Dedifferentiated amniotic fluid mesenchymal stem cell (primary cell): ENCODE data around the gene CTSW.
"Not testable (repeated sequence)": the region's sequence is repeated elsewhere in the genome, so short reads cannot be mapped to it uniquely, and the experiment has no call there.

Source experiments
- DNase-seq: peaks from one replicate; pipeline ENCODE4 v3.0.0-alpha.2; 2016; ENCODE audit errors: extremely low spot score

Gene CTSW

DNA sequence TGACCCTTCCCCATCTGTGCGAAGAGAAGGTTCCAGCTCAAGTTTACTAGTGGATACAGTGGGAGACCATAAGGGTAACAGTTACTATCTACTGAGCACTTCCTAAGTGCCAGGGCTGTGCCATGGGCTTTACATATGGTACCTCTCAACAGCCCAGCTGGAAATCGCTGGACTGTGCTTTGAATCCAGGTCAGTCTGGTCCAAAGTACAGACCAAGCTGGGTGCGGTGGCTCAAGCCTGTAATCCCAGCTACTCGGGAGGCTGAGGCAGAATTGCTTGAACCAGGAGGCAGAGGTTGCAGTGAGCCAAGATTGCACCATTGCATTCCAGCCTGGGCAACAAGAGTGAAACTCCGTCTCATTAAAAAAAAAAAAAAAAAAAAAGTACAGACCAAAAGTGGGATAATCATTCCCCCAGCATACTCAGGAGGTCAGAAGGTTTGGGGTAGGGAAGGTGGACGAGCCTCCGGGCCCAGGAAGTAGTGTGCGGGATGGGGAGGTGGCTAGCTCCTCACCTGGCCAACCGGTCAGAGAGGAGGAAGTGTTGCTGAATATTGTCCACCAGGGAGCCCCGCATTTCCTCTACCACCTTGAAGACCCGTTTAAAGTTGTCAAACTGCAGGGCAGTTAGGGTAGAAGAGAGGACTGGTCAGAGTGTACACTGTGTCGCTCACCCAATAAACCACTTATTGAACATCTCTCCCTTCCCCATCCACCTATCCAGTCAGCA, 6.3 kb downstream of the CTSW start:
- DNase-seq, result no peak

DNA sequence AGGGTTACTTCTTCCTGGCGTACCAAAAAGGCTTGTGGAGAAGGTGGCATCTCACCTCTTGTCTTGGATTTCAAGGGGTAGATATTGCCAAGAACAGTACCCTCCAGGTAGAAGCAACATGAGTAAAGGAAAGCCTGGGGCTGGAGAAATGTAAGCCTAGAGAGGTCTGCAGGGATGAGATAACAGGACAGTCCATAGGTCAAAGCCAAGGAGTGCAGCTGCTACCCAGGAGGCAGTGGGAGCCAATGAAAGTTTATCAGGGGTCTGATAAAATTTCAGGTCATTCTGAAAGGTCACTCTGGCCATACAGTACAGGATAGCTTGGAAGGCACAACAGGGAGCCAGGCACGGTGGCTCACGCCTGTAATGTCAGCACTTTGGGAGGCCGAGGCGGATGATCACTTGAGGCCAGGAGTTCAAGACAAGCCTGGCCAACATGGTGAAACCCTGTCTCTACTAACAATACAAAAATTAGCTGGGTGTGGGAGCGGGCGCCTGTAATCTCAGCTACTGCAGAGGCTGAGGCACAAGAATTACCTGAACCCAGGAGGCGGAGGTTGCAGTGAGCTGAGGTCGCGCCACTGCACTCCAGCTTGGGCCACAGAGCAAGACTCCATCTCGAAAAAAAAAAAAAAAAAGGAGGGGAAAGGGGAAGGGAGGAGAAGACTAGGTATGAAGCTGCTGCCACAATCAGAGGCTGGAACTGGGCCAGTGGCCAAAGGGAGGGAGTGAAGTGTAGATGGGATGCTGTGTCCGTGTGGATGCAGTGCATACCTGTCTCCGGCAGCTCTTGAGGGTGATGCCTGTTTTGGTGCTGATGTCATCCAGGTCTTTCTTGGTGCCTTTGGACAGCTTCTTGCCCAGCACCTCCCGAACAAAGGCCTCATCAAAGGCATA, 7.4 kb downstream of the CTSW start:
- DNase-seq, result no peak

DNA sequence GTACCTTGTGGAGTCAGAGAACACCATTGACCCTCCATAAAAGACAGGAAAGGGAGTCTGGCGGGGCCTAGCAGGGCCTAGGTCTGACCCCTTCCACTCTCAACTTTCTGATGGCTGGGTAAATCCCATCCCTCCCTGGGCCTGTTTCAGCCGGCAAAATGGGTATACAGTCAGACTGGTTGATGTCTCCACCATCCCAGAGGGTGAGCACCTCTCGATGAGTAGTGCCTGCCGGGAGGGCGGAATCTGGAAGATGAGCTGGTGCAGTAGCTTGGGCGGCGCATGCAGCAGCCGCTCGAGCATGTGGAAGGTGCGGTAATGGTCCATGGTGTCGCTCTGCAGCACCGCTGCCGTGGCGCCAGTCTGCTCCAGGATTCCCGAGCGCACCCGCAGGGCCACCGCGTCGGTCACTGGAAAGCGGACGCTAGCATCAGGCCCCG, 8.1 kb downstream of the CTSW start:
- DNase-seq, result no peak

DNA sequence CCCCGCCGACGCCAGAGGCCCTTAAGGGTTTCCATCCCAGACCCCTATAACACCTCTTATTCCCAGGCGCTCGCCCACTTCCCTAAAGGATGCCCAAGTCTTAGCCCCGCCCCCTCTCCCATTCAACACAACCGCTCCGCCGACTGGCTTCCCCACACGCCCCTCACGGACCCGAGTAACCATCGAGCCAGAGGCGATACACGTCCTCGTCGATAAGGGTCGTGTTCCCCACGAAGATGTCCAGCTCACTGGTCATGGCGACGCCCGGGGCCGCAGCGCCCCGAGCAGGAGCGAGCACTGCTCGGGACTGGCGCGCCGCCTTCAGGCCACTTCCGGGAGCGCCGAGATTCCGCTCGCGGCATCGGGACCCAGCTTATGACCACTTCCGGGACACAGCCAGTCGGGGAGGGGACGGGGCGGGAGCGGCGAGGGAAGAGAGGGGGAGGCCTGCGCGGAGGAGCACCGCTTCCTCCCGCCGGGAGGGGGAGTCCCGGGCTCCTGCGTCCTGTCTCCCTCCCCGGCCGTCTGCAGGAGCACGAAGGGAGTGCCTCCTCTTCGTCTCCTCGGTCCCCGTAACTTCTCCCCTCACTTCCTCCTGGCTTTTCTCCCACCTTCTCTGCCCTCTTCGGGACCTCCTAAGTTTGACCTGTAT, 8.7 kb downstream of the CTSW start, which contains the start of gene FIBP:
Gene FIBP (minus strand): TSS at position 309 of the 652 bp plus-strand sequence. CDS start 53 bp downstream, at position 256.
- peak; percentile 97 for DNase-seq

DNA sequence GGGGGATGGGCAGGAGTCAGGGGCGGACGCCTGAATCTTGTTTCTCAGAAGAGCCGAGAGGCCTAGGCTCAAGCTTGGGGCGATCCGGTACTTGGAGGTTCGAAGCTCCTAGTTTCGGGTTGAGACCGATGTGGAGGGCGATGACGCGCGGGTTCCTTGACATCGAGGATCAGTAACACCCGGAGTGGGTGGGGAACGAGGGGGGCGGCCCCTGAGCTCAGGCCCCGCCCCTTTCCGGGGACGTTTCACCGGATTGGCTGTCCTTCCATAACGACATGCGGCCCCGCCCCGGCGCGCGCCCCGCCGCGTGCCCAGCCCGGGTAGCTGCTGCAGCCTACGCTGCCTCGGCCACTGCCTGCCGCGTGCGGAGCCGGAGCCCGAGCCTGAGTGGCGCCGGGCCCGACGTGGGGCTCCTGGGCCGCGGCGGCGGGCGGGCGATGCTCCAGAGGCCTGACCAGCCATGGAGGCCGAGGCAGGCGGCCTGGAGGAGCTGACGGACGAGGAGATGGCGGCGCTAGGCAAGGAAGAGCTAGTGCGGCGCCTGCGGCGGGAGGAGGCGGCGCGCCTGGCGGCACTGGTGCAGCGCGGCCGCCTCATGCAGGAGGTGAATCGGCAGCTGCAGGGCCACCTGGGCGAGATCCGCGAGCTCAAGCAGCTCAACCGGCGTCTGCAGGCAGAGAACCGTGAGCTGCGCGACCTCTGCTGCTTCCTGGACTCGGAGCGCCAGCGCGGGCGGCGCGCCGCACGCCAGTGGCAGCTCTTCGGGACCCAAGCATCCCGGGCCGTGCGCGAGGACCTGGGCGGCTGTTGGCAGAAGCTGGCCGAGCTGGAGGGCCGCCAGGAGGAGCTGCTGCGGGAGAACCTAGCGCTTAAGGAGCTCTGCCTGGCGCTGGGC, 10.9 kb downstream of the CTSW start, which contains the start of gene CCDC85B:
Gene CCDC85B (plus strand): TSS at position 350 of the 895 bp plus-strand sequence. CDS start 111 bp downstream, at position 461.
- peak; percentile 95 for DNase-seq

DNA sequence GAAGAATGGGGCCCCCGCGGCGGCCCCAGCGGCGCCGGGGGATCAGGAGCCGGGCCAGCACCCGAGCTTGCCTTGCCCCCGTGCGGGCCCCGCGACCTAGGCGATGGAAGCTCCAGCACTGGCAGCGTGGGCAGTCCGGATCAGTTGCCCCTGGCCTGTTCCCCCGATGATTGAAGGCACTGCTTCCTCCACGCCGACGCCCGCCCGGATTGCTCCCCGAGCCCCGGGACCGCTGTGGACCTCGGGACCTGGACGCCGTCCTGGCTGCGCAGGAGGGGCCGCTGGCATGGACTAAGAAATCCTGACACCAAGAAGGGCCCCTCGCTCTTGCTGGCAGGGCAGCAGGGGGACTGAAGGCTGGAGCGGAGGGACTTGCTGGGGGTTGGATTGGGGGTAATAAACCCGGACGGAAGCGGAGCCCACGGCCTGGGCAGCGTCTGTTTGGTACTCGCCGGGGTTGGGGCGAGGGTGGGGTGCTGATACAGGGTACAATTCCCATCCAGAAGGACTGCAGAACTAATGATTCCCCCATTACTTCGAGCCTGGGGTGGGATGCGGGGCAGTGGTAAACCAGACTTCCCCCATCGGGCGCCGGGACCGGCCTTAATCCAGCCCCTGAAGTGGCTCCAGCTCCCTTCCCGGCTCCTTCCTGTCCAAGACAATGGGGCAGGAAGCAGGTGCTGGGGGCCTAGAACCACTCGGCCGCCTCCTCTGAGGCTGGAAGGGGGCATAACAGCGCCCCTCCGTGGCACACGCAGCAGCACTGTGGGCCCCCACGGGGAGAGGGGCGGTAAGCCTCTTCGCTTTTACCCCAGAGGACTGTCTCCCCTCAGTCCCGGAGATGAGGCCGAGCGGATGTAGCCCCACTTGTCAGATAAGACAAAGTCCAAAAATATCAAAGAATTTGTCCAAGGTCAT, 11.8 kb downstream of the CTSW start:
- DNase-seq, result no peak

DNA sequence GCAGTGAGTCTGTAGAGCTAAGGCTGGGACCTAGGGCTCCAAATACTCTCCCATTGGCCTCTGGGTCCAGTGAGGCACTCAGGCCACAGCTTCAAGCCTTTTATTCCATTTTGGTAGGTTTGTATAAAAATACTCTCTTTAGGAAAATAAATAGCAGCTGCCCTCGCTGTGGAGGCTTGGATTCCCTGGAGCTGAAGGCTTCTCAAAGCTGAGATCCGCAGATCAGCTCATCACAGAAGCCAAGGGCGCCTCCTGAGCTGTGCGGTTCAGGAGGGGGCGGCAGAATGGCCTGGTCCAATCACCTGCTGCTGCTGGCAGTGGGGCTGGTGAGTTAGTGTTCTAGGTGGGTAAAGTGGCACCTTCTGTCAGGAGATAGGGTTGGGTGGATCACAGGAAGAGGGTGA, 12.5 kb downstream of the CTSW start:
- DNase-seq, result not testable (repeated sequence)

DNA sequence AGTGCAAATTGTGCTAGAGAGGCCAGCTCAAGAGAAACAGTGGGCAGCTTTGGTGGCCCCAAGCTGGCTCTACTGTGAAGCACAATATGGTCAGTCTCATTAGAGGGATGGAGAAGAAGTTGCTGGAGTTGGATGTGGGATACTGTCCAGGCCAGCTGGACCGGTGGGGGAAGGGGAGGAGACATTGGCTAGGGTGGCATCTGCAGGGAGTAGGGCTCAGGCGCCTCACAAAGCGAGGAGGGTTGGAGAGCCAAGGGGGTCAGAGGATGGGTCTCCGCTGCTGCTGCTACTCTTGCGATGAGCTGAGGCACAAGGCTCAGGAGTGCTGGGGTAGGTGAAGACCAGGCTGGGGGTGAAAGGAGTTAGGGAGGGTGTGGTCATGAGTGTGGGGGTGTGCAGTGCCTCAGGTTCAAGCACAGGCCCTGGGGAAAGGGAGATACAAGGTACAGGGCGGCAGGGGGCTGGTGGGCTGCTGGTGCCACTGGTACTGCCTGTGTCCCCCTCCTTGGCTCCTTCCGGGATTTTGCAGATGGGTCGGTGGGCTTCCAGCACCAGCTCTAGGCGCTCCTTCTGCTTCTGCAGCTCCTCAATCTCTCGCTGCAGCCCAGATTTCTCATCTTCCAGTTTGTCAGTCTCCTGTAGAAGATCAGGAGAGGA, 13.2 kb downstream of the CTSW start:
- no peak for DNase-seq

DNA sequence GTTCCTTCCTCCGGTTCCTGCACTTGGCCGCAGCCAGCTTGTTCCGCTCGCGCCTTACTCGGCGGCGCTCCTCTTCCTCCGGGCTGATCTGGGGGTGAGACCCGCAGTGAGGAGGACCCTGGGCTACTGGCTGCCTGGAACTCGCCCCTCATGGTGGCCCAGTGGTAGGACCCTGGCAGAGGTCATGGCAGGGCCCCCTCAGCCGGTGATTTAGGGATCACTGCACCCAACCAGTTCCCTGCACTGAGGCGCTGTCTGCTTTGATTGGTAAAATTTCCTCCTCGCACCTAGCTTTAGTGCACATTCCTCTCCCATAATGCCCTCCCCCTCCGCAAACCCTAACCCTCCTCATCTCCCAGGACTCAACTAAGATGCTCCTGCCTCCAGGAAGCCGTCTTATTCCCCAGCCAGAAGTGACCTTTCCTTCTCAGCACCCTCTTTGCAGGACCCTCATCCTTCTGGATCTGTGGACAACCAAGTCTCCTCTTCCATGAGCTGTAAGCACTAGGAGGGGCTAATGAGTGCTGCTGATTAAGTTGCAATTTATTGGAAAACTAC, 14.5 kb downstream of the CTSW start:
- no peak for DNase-seq

DNA sequence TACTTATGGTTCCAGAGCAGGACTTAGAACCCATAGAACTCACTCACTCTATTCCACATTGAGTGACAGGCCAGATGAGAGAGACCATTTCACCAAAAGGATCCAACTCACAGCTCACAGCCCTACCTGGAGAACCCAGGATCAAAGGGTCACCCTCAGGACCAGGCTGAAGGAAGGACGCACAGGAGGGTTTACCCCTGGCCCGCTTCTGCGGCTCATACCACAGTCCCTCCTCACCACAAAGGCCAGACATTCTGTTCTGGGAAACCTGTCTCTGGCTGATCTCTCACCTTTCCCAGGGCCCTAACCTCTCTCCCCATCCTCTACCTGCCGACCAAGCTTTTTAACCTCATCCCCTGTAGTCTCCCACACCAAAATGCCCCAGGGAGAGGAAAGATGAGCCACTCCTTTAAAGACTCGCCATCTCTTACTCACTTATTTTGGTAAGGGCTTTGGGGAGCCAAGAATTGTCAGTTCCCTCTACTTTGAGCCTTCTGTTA, 15.9 kb downstream of the CTSW start:
- no peak for DNase-seq

DNA sequence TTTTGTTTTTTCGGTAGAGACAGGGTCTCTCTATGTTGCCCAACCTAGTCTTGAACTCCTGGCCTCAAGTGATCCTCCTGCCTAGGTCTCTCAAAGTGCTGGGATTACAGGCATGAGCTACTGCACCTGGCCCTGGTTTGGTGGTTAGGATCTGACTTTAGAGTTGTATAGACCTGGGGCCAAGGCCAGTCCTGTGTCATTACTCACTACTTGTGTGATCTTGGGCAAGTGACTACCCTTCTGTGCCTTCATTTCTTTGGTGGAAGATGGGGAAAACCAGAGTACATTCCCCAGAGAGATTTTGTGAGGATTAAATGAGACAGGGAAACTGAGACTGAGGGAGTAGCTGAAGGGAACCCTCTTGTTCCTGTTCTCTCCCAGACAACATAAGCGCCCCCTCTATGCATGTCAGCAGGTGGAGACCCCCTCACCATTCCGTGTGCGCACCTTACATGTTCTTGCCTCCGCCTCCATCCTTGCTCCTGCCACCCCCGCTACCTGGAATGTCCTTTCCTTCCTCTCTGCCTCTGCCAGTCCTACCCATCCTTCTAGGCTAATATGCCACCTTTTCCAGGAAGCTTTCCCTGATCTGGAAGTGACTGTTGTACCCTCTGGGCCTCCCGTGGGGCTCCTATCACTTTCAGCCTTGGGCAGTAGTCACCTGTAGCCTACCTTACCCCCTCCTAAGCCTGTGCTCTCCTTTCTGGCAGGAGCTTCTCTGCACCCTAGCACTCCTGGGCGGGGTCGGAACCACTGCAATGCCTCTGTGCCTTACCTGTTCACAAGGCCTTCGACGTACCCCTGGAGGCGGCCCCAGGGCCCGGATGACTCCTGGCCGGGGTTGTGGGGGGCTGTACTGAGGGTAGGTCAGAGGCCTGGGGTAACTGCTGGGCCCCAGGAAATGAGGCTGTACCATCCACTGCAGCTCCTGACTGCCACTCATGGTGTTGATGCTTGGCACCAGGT, 16.7 kb downstream of the CTSW start:
- DNase-seq, result no peak

DNA sequence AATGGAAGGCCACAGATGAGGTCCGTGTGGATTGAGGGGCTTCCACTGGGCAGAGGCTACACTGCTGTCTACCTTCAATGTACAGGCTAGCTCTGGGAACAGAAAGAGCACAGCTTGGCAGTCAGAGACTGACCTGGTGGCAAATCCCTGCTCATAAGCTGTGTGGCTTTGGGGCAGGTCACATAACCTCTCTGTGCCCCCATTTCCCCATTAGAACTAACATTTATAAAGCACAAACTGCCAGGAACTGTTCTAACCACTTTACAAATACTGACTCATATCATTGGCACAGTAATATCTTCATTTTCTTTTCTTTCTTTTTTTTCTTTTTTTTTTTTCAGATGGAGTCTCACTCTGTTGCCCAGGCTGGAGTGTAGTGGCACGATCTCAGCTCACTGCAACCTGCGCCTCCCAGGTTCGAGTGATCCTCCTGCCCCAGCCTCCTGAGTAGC, 17.4 kb downstream of the CTSW start:
- DNase-seq, result no peak

DNA sequence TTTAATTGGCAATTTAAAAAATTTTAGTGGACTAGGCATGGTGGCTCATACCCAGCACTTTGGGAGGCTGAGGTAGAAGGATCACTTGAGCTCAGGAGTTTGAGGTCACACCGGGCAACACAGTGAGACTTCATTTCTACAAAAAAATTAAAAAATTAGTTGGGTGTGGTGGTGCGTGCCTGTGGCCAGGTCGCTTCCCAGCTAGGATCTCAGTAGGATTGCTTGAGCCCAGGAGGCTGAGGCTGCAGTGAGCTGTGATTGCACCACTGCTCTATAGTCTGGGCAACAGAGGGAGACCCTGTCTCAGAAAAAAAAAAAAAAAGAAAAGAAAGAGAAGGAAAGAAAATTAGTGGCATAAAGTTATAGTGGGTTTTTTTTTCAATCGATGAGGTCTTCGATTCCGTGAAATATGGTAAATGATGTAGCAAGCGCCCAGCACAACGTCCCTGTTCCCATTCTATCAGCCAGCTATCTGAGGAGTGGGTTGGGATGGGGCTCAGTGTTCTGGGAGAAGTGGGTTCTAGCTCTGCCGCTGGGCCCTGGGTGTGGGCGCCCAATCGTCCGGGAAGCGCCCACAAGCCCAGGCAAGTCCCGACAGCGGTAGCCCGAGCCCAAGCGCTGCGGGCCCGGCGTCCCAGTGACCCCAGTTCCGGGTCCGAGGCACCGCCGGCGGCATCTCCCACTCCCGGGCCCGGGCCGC, 19.2 kb downstream of the CTSW start:
- no peak for DNase-seq

DNA sequence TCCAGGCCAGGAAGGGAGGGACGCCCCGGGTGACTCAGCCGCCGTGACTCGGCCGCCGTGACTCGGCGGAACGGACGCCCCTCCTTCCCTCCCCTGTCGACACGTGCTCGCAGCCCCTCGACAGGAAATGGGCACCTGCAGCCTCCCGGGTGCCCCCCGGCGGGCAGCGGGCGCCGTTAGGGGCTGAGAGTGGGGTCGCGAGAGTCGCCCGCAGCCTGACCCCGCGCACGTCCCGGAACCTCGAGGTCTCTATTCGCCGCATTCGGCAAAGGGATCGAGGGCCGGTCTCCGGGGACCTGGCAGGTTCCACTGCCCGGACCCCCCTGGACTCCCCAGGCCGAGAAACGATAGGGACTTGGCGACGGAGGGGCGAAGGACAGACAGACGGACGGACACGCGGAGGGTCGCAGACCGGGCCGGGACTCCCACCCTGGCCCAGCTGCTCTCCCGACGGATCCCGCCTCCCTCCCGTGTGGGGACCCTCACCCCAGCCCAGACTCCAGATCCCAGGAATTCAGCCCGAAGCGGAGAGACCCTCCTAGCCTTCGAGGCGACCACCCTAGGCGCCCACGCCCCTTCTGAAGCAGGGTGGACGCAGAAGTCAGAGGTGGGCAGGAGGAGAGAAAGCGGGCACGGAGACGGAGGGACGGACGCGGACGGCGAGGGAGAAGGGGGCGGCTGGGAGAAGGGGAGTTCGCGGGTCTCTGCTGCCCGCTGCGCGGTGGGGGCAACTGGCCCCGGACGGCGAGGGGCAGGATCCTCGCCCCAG, 19.9 kb downstream of the CTSW start:
- DNase-seq, result peak; percentile 46

DNA sequence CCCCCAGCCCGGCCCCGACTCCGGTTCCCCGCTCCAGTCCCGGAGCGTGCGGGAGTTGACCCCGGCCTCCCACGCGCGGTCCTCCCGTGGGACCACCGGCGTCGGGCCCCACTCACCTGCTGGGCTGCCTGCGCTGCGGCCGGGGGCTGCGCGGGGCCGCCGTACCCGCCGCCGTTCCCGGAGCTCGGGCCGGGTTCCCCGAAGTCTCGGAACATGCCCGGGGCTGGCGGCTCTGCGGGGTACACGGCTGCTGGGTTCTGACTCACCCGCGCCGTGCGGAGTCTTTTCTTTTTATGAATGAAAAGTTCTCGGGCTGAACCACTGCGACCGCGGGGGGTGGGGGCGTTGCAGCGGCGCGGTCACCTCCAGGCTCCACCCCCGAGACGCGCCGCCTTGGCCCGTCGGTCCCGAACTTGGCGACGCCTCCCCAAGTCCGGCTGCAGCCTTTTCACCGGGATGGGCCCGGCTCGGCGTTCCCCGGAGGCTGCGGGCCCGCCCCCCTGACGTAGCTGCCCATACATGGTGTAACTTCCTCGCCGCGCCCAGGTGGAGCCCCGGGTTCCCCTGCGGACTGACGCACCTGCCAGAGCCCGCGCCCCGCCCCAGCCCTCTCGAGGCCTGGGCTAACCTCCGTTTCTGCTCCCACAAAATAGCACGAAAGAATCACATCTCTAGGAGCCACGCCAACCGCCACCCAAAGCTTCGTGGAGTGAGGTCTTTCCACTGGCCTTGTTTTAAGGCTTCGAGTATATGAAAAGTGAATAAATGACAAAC, 20.7 kb downstream of the CTSW start, which contains the start of gene FOSL1:
Gene FOSL1 (minus strand): TSS at position 264 of the 774 bp plus-strand sequence. CDS start 49 bp downstream, at position 215.
- DNase-seq, result peak; percentile 79

DNA sequence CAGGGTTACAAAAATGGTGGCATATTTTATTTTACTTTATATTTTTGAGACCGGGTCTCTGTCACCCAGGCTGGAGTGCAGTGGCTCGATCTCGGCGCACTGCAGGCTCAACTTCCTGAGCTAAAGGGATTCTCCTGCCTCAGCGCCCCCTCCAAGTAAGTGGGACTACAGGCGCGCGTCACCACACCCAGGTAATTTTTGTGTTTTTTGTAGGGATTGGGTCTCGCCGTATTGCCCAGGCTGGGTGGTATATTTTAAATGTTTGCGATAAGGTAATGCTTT, 21.2 kb downstream of the CTSW start:
- no peak for DNase-seq
